Astrocyte of the hippocampus (primary cell): ENCODE data around the gene CA4.
"Not testable (repeated sequence)": the region's sequence is repeated elsewhere in the genome, so short reads cannot be mapped to it uniquely, and the experiment has no call there.

ENCODE experiments used
- DNase-seq: peaks from one replicate; pipeline ENCODE4 v3.0.0; 2011; ENCODE audit warnings: low read depth, low spot score

CA4 gene

GRCh38 chr17:60174035-60174434 is 24.3 kb downstream of the CA4 start:
- no peak for DNase-seq

DNA sequence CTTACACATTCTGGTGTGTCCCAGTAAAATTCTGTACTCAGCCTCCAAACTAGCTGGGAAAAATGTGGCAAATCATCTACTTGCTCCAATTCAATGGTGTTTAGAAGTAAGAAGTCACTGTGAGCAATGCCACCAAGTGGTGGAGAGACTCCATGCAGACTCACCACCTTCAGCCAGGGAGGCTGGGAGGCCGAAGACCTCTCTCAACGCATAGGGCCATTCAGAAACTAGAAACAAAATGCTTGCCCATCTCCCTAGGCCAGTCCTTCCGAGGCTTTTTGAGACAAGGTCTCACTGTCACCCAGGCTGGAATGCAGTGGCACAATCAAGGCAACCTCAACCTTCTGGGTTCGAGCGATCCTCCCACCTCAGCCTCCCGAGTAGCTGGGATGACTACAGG is 25.0 kb downstream of the CA4 start:
- DNase-seq, result not testable (repeated sequence)

DNA sequence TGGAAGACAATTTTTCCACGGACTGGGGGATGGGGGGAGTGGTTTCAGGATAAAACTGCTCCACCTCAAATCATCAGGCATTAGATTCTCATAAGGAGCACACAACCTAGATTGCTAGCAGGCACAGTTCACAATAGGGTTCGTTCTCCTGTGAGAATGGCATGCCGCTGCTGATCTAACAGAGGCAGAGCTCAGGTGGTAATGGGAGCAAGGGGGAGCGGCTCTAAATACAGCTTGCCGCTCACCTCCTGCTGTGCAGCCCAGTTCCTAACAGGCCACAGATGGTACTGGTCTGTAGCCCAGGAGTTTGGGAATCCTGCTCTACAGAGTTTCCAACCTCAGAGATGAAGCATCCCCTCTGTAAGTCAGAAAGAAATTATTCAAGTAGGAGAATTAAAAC is 27.0 kb downstream of the CA4 start:
- not testable (repeated sequence) for DNase-seq

- DNase-seq, result not testable (repeated sequence)
Measured at GRCh38 chr17:60178180-60178579, 28.4 kb downstream of the CA4 start.

DNA sequence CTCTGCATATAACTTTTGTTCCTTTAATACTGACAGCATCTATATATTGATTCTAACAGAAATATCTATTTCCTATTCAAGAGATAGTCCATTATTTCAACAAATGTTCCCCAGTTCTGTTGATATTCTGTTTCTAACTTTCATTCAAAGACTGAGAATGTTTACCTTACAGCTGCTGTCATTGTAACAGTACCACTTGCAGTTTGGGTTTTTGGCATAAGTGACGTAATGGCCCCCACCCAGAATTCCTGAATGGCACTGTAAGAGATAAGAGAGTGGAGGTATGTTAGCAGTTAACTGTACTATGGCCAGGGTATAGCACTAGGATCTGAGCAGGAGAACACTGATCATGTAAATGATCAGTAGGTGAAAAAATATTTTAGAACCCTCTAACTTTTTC is 30.6 kb downstream of the CA4 start:
- not testable (repeated sequence) for DNase-seq

DNA sequence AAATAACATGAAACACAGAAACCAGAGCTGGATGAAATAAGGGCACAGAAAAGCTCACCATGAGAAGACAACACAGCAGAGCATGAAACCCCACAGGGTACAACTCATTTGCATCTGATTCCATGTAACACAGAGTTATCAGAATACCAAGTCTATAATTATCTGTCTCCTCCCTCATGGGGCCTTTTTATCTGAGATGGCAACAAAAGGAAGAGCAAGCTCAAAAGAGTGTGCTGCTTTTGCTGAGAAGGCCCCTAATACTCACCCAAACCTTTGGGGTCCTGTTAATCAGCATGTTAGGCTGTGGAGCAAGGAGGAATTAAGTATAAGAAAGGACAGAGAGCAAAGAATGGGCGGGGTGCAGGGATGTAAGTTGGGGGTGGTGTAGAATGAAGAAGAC is 36.6 kb downstream of the CA4 start:
- DNase-seq, result not testable (repeated sequence)

DNA sequence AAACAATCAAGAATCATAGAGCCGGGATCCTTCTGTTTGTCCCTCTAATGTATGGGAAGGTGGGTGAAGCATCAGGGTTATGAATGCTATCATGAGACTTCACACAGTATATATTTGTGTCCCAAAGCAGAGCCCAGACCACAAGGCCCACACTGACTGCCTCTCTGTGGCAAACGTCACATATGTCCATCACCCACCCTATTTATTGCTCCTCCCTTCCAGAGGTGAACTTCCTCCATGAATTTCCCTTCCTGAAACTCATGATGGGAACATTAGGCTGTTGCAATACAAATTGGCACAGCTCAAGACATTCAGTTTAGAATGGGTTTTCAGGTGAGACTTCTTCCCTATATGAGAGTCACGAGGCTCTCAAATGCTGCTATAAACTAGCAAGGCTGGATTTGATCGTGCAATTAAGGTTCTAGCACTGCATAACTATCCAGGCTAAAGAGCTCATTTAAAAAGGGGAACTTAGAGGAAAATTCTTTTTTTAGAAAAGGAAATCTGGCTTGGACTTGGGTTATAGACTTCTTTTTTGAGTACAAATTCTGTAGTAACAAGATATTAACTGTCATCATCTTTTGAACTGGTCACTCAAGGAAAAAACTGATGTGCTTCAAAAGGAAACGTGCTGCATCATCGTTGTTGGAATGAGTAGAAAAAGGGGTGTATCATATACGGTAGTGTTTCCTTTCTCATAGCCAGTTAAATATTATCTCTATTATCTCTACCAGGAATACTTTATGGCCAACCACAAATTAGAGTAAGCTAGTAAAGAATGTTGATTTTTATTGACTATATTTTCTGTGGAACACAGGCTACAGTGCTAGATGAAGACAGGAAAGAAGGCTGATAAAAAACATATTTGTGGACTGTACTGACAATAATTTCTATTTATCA is 37.3 kb downstream of the CA4 start:
- peak; percentile 31 for DNase-seq

- DNase-seq, result no peak
Measured at GRCh38 chr17:60188759-60189158, 39.0 kb downstream of the CA4 start.

- DNase-seq, result not testable (repeated sequence)
Measured at GRCh38 chr17:60190032-60190431, 40.3 kb downstream of the CA4 start.

- DNase-seq, result not testable (repeated sequence)
Measured at GRCh38 chr17:60193032-60193431, 43.3 kb downstream of the CA4 start.

- DNase-seq, result no peak
Measured at GRCh38 chr17:60193482-60193881, 43.7 kb downstream of the CA4 start.

DNA sequence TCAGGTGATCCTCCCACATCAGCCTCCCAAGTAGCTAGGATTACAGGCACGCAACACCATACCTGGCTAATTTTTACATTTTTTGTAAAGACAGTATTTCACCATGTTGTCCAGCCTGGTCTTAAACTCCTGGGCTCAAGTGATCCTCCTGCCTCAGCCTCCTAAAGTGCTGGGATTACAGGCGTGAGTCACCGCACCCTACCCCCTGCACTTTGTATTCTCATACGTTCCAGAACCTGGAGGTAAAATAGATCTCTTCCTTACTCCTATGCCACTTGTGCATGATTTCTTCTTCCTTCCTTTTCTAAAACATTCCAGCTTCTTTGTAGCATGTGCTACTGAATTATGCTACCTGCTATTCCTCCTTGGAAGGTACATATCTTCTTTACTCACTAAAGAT is 44.4 kb downstream of the CA4 start:
- not testable (repeated sequence) for DNase-seq

- not testable (repeated sequence) for DNase-seq
Measured at GRCh38 chr17:60198630-60199029, 48.9 kb downstream of the CA4 start.

DNA sequence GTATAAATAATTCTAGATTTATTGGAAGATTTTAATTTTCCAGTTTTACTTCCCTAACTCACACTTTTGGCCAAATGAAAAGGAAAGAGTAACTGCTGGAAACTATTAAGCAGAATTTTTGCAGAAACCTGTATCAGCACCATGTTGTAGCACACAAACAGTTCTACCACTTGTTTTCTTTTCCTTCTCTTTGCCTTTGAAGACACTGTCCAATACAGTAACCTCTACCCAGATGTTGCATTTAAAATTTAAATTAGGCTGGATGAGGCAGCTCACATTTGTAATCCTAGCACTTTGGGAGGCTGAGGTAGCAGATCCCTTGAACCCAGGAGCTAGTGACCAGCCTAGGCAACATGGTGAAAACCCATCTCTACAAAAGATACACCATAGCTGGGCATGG is 56.0 kb downstream of the CA4 start:
- not testable (repeated sequence) for DNase-seq

DNA sequence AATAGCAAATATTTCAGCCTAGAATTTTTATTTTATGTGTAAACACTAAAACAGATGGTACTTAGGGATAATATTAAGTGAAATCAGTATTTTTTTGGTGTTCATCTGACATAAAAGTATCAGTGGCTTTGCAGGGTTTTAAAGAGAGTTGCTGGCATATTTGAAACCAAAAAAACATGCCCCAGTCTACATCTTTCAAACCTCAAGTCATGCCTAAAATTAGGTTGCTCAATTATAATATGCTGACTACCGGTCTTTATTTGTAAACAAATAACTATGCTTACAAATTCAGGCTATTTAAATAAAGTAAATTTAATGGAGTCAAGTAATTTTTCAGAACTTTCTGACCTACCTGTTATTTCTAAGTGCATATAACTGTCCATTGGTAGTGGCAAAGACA is 58.5 kb downstream of the CA4 start:
- not testable (repeated sequence) for DNase-seq
